SK-N-SH (cell line): Measurements from ENCODE around the gene NHERF2.

Experiments
- CTCF ChIP-seq: fragments of 200-600 bp; sonication (generic); IDR thresholded peaks from 2 replicates; pipeline ENCODE4 v1.6.1; 2017; ENCODE audit warnings: antibody characterized with exemption, mild to moderate bottlenecking, moderate library complexity
- MXI1 ChIP-seq: IDR thresholded peaks from 2 replicates; pipeline ENCODE4 v1.6.1; 2012; ENCODE audit warnings: mild to moderate bottlenecking, low read depth, low read length, improper control_type of control experiment
- NFIC ChIP-seq: IDR thresholded peaks from 2 replicates; pipeline ENCODE4 v1.4.0; 2012; ENCODE audit warnings: borderline replicate concordance
- REST ChIP-seq: IDR thresholded peaks from 2 replicates; pipeline ENCODE4 v1.6.1; 2012; ENCODE audit warnings: mild to moderate bottlenecking, low read depth, low read length, moderate library complexity

GRCh38 chr16:2036200-2036966, 9.7 kb downstream of the NHERF2 start:
- TF ChIP-seq CTCF (no peak), NFIC (no peak), REST (no peak), MXI1 (no peak)
